OCI-LY1 (cell line): Measurements from ENCODE around the gene PZP.
"Not testable (repeated sequence)": the region's sequence is repeated elsewhere in the genome, so short reads cannot be mapped to it uniquely, and the experiment has no call there.

Experiments used
- H2AFZ ChIP-seq: fragments of 200-600 bp; sonication (generic), shearing (Covaris generic); 2 replicates; pipeline ENCODE4 v1.6.0; 2014; ENCODE audit warnings: antibody characterized with exemption, mild to moderate bottlenecking, low read length
- H3F3A ChIP-seq: fragments of 200-600 bp; sonication (generic), shearing (Covaris generic); 2 replicates; pipeline ENCODE4 v1.6.0; 2014; ENCODE audit warnings: mild to moderate bottlenecking, antibody characterized with exemption, low read length, moderate library complexity; ENCODE audit not compliant: insufficient read depth
- H3K27ac ChIP-seq: fragments of 200-600 bp; sonication (generic); 2 replicates; pipeline ENCODE4 v1.5.1; 2014; ENCODE audit warnings: low read length, mixed run types, mild to moderate bottlenecking, low read depth; ENCODE audit not compliant: poor library complexity, severe bottlenecking
- H3K27me3 ChIP-seq: fragments of 200-600 bp; sonication (generic); 2 replicates; pipeline ENCODE4 v1.6.0; 2014; ENCODE audit warnings: antibody characterized with exemption, mild to moderate bottlenecking, low read length, moderate library complexity; ENCODE audit not compliant: insufficient read depth
- H3K36me3 ChIP-seq: fragments of 200-600 bp; sonication (generic); 2 replicates; pipeline ENCODE4 v1.6.1; 2014; ENCODE audit warnings: mild to moderate bottlenecking, antibody characterized with exemption, low read length, moderate library complexity, mixed read lengths; ENCODE audit not compliant: insufficient read depth
- H3K4me1 ChIP-seq: fragments of 200-600 bp; sonication (generic); 2 replicates; pipeline ENCODE4 v1.5.1; 2014; ENCODE audit warnings: mild to moderate bottlenecking, low read length, moderate library complexity; ENCODE audit not compliant: insufficient read depth, severe bottlenecking
- H3K4me2 ChIP-seq: fragments of 200-600 bp; sonication (generic), shearing (Covaris generic); 2 replicates; pipeline ENCODE4 v1.6.1; 2014; ENCODE audit warnings: low read length
- H3K4me3 ChIP-seq: fragments of 200-600 bp; sonication (generic); 2 replicates; pipeline ENCODE4 v1.5.1; 2014; ENCODE audit warnings: low read length, low read depth, mild to moderate bottlenecking, mixed read lengths; ENCODE audit not compliant: poor library complexity, severe bottlenecking
- H3K79me2 ChIP-seq: fragments of 200-600 bp; shearing (Covaris generic); 2 replicates; pipeline ENCODE4 v1.6.1; 2016; ENCODE audit warnings: mixed run types, low read length, mixed read lengths; ENCODE audit not compliant: insufficient read depth
- H3K9ac ChIP-seq: fragments of 200-600 bp; sonication (generic), shearing (Covaris generic); 2 replicates; pipeline ENCODE4 v1.6.1; 2014; ENCODE audit warnings: mild to moderate bottlenecking, low read length, mixed read lengths
- H3K9me2 ChIP-seq: fragments of 200-600 bp; sonication (generic), shearing (Covaris generic); 2 replicates; pipeline ENCODE4 v1.6.1; 2014; ENCODE audit warnings: low read depth, mild to moderate bottlenecking, low read length, mixed read lengths
- H3K9me3 ChIP-seq: fragments of 200-600 bp; shearing (Covaris generic); 2 replicates; pipeline ENCODE4 v1.6.1; 2014; ENCODE audit warnings: low read length, mixed read lengths
- H4K20me1 ChIP-seq: fragments of 200-600 bp; sonication (generic), shearing (Covaris generic); 2 replicates; pipeline ENCODE4 v1.6.0; 2016; ENCODE audit warnings: mild to moderate bottlenecking, low read length; ENCODE audit not compliant: insufficient read depth
- CTCF ChIP-seq: fragments of 200-600 bp; sonication (generic), shearing (Covaris generic); IDR thresholded peaks from 2 replicates; pipeline ENCODE4 v1.5.1; 2017; ENCODE audit warnings: mild to moderate bottlenecking, antibody characterized with exemption, low read length, moderate library complexity, mixed read lengths
- EZH2 ChIP-seq: fragments of 200-600 bp; sonication (generic), shearing (Covaris generic); IDR thresholded peaks from 2 replicates; pipeline ENCODE4 v1.8.0; 2017; ENCODE audit warnings: borderline replicate concordance, mixed run types, mild to moderate bottlenecking, antibody characterized with exemption, low read length, moderate library complexity, mixed read lengths

Gene PZP

GRCh38 chr12:9143929-9144729 lies 64.1 kb downstream of the PZP start:
- Histone ChIP-seq H3K79me2 (no peaks in the 10 kb centered on the region), H3K4me3 (no peak overlapping the region), H3K9me2 (no peaks in the 10 kb centered on the region), H3K36me3 (no peaks in the 10 kb centered on the region), H3K27me3 (no peaks in the 10 kb centered on the region), H3K27ac (no peak overlapping the region), H3K4me2 (no peak overlapping the region), H3K9ac (no peak overlapping the region), H2AFZ (no peak overlapping the region), H3F3A (no peaks in the 10 kb centered on the region), H3K9me3 (0 out of 2 replicates have a peak, but pooled peaks cover 3% of the 10 kb centered on the region), H3K4me1 (no peaks in the 10 kb centered on the region), H4K20me1 (no peaks in the 10 kb centered on the region)
- no peak for TF ChIP-seq CTCF
- TF ChIP-seq EZH2: no peak

- Histone ChIP-seq H3K4me2 (no peak overlapping the region), H3K4me1 (no peaks in the 10 kb centered on the region), H4K20me1 (no peaks in the 10 kb centered on the region), H3K27me3 (no peaks in the 10 kb centered on the region), H3F3A (no peaks in the 10 kb centered on the region), H3K27ac (no peak overlapping the region), H3K79me2 (no peaks in the 10 kb centered on the region), H2AFZ (no peak overlapping the region), H3K9me3 (0 out of 2 replicates have a peak, but pooled peaks cover 3% of the 10 kb centered on the region), H3K4me3 (no peak overlapping the region), H3K36me3 (no peaks in the 10 kb centered on the region), H3K9me2 (no peaks in the 10 kb centered on the region), H3K9ac (no peak overlapping the region)
- no peak for TF ChIP-seq CTCF
- no peak for TF ChIP-seq EZH2
Measured at GRCh38 chr12:9143137-9143536, 65.1 kb downstream of the PZP start.

GRCh38 chr12:9139588-9140290 lies 68.5 kb downstream of the PZP start:
- H3K36me3 ChIP-seq, H3K4me3 ChIP-seq, H3K4me2 ChIP-seq, H3K9me2 ChIP-seq, H3K27me3 ChIP-seq, H3K27ac ChIP-seq, H2AFZ ChIP-seq, H3K9ac ChIP-seq, H4K20me1 ChIP-seq, H3K9me3 ChIP-seq, H3K79me2 ChIP-seq, H3F3A ChIP-seq, H3K4me1 ChIP-seq: not testable (repeated sequence)
